Osteocyte (in vitro differentiated cells): ENCODE measurements around the gene LYSMD1. TPM values are rescaled to one million over a fixed set of nuclear protein-coding genes. Genes with fewer than 3 reads are reported as not detected.

Experiments
- DNase-seq: peaks from one replicate; pipeline ENCODE4 v3.0.0; 2021; ENCODE audit warnings: mixed read lengths; ENCODE audit not compliant: unreplicated experiment; ENCODE audit errors: extremely low spot score
- H3K27ac Mint-ChIP-seq: one replicate; pipeline ENCODE4 v1.8.0; 2021; ENCODE audit warnings: mild to moderate bottlenecking, mixed read lengths; ENCODE audit not compliant: unreplicated experiment
- H3K27me3 Mint-ChIP-seq: one replicate; pipeline ENCODE4 v1.8.0; 2021; ENCODE audit warnings: mixed read lengths; ENCODE audit not compliant: unreplicated experiment
- H3K36me3 Mint-ChIP-seq: one replicate; pipeline ENCODE4 v1.8.0; 2021; ENCODE audit warnings: mixed read lengths; ENCODE audit not compliant: unreplicated experiment
- H3K4me1 Mint-ChIP-seq: one replicate; pipeline ENCODE4 v1.8.0; 2021; ENCODE audit warnings: mixed read lengths; ENCODE audit not compliant: unreplicated experiment
- H3K4me3 Mint-ChIP-seq: one replicate; pipeline ENCODE4 v1.8.0; 2021; ENCODE audit warnings: mild to moderate bottlenecking, moderate library complexity, mixed read lengths; ENCODE audit not compliant: unreplicated experiment
- H3K9me3 Mint-ChIP-seq: one replicate; pipeline ENCODE4 v1.8.0; 2021; ENCODE audit warnings: mixed read lengths; ENCODE audit not compliant: unreplicated experiment
- total RNA-seq: library from RNA; stranded (reverse); gene quantifications from 2 replicates; pipeline ENCODE4 v1.2.1, GENCODE V29; 2021
- TF ChIP-seq, protein P1 (sequence below): fragments of 200-600 bp; sonication (generic); IDR thresholded peaks from 2 replicates; pipeline ENCODE4 v1.5.0; 2021; ENCODE audit warnings: antibody characterized with exemption, mild to moderate bottlenecking, moderate library complexity

Gene LYSMD1
- total RNA-seq, 1 donor from 2014 or later = 12.6 TPM

DNA sequence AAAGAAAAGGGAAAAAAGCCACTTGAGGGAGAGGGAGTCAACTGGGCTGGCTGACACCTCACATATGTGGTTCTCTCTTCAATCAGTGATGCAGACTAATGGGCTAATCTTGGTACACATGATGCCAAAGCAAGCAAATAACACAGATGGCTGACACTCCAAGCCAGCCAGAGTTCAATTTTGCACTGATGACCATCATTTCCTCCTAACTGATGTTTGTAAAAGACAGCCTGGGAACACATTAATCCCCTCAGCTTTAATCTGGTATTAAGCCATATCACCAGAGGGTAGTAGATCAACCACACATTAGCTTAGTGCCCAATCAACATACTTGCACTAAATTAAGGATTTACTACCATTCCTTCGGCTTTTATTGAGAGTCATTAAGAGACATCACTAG is 21.5 kb upstream of the LYSMD1 start:
- Mint-ChIP-seq H3K27ac (no peak overlapping the region), H3K9me3 (no peaks in the 10 kb centered on the region), H3K36me3 (peaks cover 27% of the 10 kb centered on the region), H3K4me1 (peaks cover 18% of the 10 kb centered on the region), H3K27me3 (no peaks in the 10 kb centered on the region), H3K4me3 (no peak overlapping the region)
- TF ChIP-seq, protein P1, sequence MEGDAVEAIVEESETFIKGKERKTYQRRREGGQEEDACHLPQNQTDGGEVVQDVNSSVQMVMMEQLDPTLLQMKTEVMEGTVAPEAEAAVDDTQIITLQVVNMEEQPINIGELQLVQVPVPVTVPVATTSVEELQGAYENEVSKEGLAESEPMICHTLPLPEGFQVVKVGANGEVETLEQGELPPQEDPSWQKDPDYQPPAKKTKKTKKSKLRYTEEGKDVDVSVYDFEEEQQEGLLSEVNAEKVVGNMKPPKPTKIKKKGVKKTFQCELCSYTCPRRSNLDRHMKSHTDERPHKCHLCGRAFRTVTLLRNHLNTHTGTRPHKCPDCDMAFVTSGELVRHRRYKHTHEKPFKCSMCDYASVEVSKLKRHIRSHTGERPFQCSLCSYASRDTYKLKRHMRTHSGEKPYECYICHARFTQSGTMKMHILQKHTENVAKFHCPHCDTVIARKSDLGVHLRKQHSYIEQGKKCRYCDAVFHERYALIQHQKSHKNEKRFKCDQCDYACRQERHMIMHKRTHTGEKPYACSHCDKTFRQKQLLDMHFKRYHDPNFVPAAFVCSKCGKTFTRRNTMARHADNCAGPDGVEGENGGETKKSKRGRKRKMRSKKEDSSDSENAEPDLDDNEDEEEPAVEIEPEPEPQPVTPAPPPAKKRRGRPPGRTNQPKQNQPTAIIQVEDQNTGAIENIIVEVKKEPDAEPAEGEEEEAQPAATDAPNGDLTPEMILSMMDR = no peak
- DNase-seq = no peak

DNA sequence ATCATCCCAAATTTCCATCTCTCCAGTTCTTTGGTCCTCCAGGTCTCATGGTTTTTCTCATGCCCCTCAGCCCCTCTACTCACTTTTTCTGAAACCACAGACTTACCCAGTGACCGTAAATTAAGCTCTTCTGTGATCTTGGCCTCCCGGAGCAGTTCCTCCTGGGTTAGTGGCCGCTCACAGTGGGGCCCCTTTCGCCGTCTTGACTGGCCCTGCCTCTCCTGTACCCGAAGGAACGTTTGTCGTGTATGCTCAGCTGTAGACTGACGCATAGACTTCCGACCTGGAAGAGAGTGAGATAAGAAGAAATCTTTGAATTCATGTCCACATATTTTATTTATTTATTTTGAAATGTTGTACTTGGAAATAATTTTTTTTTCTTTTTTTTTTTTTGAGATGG is 18.5 kb upstream of the LYSMD1 start:
- no peaks in the 10 kb centered on the region for H3K27me3 Mint-ChIP-seq
- H3K36me3 Mint-ChIP-seq = peaks cover 45% of the 10 kb centered on the region
- no peak for DNase-seq
- H3K27ac Mint-ChIP-seq = no peak overlapping the region
- TF ChIP-seq, protein P1 = no peak
- H3K9me3 Mint-ChIP-seq = no peaks in the 10 kb centered on the region
- no peak overlapping the region for H3K4me3 Mint-ChIP-seq
- H3K4me1 Mint-ChIP-seq = peaks cover 13% of the 10 kb centered on the region

DNA sequence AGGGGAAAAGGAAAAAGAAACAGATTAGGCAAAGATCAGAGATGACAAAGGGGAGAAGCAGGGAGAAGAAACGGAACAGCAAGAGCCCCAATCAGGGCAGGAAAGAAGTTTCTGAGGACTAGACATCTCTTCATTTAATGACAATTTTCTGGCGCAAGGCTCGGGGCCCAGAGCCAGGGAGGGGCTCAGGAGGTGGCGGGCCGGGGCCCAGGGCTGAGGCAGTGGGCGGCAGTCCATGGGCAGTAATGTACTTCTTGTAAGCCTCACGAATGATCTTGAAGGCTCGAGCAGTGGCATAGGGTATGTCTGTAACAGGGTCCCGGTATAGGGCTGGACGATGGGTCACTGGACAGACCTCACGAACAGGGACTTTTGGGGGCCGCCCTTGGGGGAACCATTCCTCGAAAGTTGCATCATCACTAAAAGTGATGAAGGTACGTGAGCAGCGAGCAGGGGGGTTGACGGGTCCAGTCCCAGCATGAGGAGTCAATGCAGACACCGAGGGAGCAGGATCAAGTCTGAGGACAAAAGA is 10.9 kb upstream of the LYSMD1 start:
- TF ChIP-seq, protein P1 = no peak
- Mint-ChIP-seq H3K27me3 (no peaks in the 10 kb centered on the region), H3K4me1 (no peaks in the 10 kb centered on the region), H3K36me3 (peaks cover 42% of the 10 kb centered on the region), H3K4me3 (no peak overlapping the region), H3K9me3 (no peaks in the 10 kb centered on the region), H3K27ac (no peak overlapping the region)
- DNase-seq = no peak

DNA sequence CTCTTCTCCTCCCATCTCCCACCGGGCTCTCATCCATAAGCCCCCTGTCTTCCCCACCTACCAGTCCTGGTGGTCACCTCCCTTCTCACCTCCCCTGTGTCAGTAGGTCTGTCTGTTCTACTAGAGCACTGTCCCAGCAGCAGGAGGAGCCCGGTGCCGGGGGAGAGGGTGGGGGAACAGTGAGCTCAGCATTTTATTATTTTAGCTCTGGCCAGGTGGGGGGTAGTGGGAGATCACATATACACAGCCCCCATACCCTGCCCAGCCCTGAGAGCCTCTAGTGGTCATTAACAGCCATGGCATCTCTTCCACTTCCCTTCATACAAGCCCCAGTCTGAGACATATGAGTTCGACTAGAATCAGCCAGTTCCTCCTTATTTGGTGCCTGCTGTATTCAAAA is 10.2 kb upstream of the LYSMD1 start, which contains the start of gene TMOD4:
Gene TMOD4 (minus strand): TSS at position 119 of the 400 bp plus-strand sequence. CDS start 1,106 bp downstream, outside the sequence.
- no peaks in the 10 kb centered on the region for H3K9me3 Mint-ChIP-seq
- H3K27ac Mint-ChIP-seq = no peak within 1 kb of the TSS
- H3K4me1 Mint-ChIP-seq = no peaks in the 10 kb centered on the region
- TF ChIP-seq, protein P1 = peak; percentile 54
- peaks cover 35% of the 10 kb centered on the region for H3K36me3 Mint-ChIP-seq
- no peaks in the 10 kb centered on the region for H3K27me3 Mint-ChIP-seq
- DNase-seq = no peak
- H3K4me3 Mint-ChIP-seq = no peak within 1 kb of the TSS

DNA sequence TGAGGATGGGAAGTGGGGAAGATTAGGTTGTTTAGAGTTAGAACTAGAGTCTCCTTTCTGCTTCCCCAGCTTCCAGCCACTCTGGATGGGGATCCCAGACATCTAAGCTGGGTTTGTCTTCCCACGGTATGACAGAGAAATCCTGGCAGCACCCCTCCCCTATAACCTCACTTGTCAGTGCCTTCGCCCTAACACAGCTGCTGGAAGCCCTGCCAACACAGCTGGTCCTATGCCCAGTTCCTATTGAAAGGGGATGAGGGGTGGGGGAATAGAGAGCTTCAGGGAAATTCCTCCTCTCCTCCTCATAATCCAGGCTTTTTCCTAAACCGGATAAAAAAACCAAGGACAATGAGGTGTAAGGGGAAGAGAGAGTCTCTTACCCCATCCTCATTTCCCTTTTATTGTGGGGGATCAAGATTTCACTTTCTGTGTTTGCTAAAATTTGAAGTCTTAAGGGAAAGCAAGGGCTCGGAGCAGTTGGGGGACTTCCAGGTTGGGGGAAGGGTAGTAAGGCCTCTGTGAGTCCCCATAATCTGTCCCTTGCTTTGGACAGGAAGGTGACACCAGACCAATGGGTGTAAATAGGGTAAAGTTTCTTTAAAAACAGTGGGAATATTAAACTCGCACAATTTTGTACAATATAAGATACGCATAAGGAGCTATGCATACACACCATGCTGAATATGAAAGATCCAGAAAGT is 9.5 kb upstream of the LYSMD1 start:
- no peak overlapping the region for H3K27ac Mint-ChIP-seq
- DNase-seq = no peak
- H3K36me3 Mint-ChIP-seq = peaks cover 30% of the 10 kb centered on the region
- no peaks in the 10 kb centered on the region for H3K4me1 Mint-ChIP-seq
- TF ChIP-seq, protein P1 = no peak
- H3K4me3 Mint-ChIP-seq = no peak overlapping the region
- no peaks in the 10 kb centered on the region for H3K9me3 Mint-ChIP-seq
- no peaks in the 10 kb centered on the region for H3K27me3 Mint-ChIP-seq
